Measurements from ENCODE around the gene ACOXL. TPM values are rescaled to one million over a fixed set of nuclear protein-coding genes. Genes with fewer than 3 reads are reported as not detected.

The ACOXL gene
- total RNA-seq, 2 donors from 2014 or later = 11.7 to 12.3 TPM

DNA sequence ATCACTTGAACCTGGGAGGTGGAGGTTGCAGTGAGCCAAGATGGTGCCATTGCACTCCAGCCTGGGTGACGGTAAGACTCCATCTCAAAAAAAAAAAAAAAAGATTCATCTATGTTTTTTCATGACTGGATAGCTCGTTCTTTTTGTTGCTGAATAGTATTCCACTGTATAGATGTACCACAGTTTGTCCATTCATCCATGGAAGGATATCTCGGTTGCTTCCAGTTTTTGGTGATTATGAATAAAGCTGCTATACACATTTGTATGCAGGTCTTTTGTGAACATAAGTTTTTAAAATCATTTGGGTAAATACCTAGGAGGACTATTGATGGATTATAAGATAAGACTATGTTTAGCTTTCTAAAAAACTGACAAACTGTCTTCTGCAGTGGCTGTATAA is 90.8 kb downstream of the ACOXL start:
- peaks cover 19% of the 10 kb centered on the region for H3K9me3 ChIP-seq (ENCODE audit: control insufficient read depth, low read length)
- no peak for DNase-seq
- no peak overlapping the region for H3K27ac Mint-ChIP-seq
- H3K27ac ChIP-seq (ENCODE audit: low read depth, low read length) = no peak overlapping the region
- no peaks in the 10 kb centered on the region for H3K27me3 ChIP-seq (ENCODE audit: control insufficient read depth, insufficient read depth, low read length, poor library complexity, severe bottlenecking)
- no peak for TF ChIP-seq CTCF (conservative IDR thresholded peaks at IDR 0.05)
- H3K27me3 Mint-ChIP-seq (ENCODE audit: insufficient read depth) = no peaks in the 10 kb centered on the region
- H3K4me1 Mint-ChIP-seq = no peaks in the 10 kb centered on the region
- peaks cover 29% of the 10 kb centered on the region for H3K9me3 Mint-ChIP-seq
- H3K36me3 Mint-ChIP-seq (ENCODE audit: low read depth) = peaks cover 63% of the 10 kb centered on the region
- H3K9ac ChIP-seq (ENCODE audit: extremely low read depth, low read length, poor library complexity, severe bottlenecking) = no peak overlapping the region
- no peak overlapping the region for H3K4me3 Mint-ChIP-seq
- WGBS, 2 experiments (ENCODE audit: insufficient coverage in 1 of 2, insufficient read length in 1 of 2) = 94 to 100% methylated on average over 3 of the region's 3 CpGs
- no peaks in the 10 kb centered on the region for H3K36me3 ChIP-seq (ENCODE audit: control insufficient read depth, insufficient read depth, low read length)
- peak overlapping the region; percentile 42 for H3K4me3 ChIP-seq (ENCODE audit: low read length)
- no peaks in the 10 kb centered on the region for H3K4me1 ChIP-seq (ENCODE audit: control insufficient read depth, insufficient read depth, low read length)

DNA sequence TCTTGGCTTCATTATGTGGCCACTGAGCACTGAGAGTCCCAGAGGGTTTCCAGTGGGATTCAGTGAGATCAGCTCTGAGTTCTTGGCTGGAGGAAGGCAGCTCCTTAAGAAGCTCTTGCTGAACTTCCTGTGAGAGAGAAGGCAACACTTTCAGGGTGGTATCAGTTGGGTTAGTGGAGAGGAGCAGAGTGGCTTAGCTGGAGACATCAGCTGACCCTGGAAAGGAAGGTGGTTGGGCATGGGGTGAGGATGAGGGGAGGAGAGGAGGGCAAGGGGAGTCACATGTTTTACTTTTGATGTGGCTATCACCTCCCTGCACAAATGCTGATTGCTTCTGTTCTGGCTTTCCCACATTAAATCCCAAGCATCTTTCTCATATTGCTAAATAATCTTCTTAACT is 95.1 kb downstream of the ACOXL start:
- TF ChIP-seq CTCF (conservative IDR thresholded peaks at IDR 0.05) = no peak
- peaks cover 29% of the 10 kb centered on the region for H3K9me3 Mint-ChIP-seq
- H3K27ac Mint-ChIP-seq = no peak overlapping the region
- no peaks in the 10 kb centered on the region for H3K27me3 ChIP-seq (ENCODE audit: control insufficient read depth, insufficient read depth, low read length, poor library complexity, severe bottlenecking)
- no peaks in the 10 kb centered on the region for H3K36me3 ChIP-seq (ENCODE audit: control insufficient read depth, insufficient read depth, low read length)
- H3K4me1 Mint-ChIP-seq = no peaks in the 10 kb centered on the region
- H3K9ac ChIP-seq (ENCODE audit: extremely low read depth, low read length, poor library complexity, severe bottlenecking) = no peak overlapping the region
- H3K27ac ChIP-seq (ENCODE audit: low read depth, low read length) = no peak overlapping the region
- H3K36me3 Mint-ChIP-seq (ENCODE audit: low read depth) = peaks cover 47% of the 10 kb centered on the region
- no peaks in the 10 kb centered on the region for H3K4me1 ChIP-seq (ENCODE audit: control insufficient read depth, insufficient read depth, low read length)
- H3K4me3 ChIP-seq (ENCODE audit: low read length) = no peak overlapping the region
- no peak overlapping the region for H3K4me3 Mint-ChIP-seq
- peaks cover 19% of the 10 kb centered on the region for H3K9me3 ChIP-seq (ENCODE audit: control insufficient read depth, low read length)
- no peak for DNase-seq
- H3K27me3 Mint-ChIP-seq (ENCODE audit: insufficient read depth) = no peaks in the 10 kb centered on the region

- no peaks in the 10 kb centered on the region for H3K36me3 ChIP-seq (ENCODE audit: control insufficient read depth, insufficient read depth, low read length)
- Mint-ChIP-seq H3K9me3 (peaks cover 21% of the 10 kb centered on the region), H3K4me3 (no peak overlapping the region), H3K4me1 (no peaks in the 10 kb centered on the region), H3K27me3 (ENCODE audit: insufficient read depth) (no peaks in the 10 kb centered on the region), H3K36me3 (ENCODE audit: low read depth) (peaks cover 42% of the 10 kb centered on the region), H3K27ac (no peak overlapping the region)
- no peak for TF ChIP-seq CTCF (conservative IDR thresholded peaks at IDR 0.05)
- no peaks in the 10 kb centered on the region for H3K27me3 ChIP-seq (ENCODE audit: control insufficient read depth, insufficient read depth, low read length, poor library complexity, severe bottlenecking)
- no peak overlapping the region for H3K9ac ChIP-seq (ENCODE audit: extremely low read depth, low read length, poor library complexity, severe bottlenecking)
- 94 to 98% methylated on average over 6 of the region's 6 CpGs for WGBS, 2 experiments (ENCODE audit: insufficient coverage in 1 of 2, insufficient read length in 1 of 2)
- H3K27ac ChIP-seq (ENCODE audit: low read depth, low read length) = no peak overlapping the region
- no peak overlapping the region for H3K4me3 ChIP-seq (ENCODE audit: low read length)
- DNase-seq = no peak
- H3K9me3 ChIP-seq (ENCODE audit: control insufficient read depth, low read length) = peaks cover 10% of the 10 kb centered on the region
- H3K4me1 ChIP-seq (ENCODE audit: control insufficient read depth, insufficient read depth, low read length) = no peaks in the 10 kb centered on the region
Observed at GRCh38 chr2:110828330-110828729, 96.0 kb downstream of the ACOXL start.
